Activated CD8-positive, alpha-beta memory T cell treated with anti-CD3 and anti-CD28 coated beads for 36 hours (primary cell): ENCODE data around the gene NR1H2. TPM values are rescaled to one million over a fixed set of nuclear protein-coding genes. Genes with fewer than 3 reads are reported as not detected.
"Not testable (repeated sequence)": the region's sequence is repeated elsewhere in the genome, so short reads cannot be mapped to it uniquely, and the experiment has no call there.

Experiments used
- CTCF ChIA-PET: fragments of 350-600 bp; sonication (Branson Sonifier 250); formaldehyde crosslinking; loops from one replicate; lab custom pipeline; 2021; ENCODE audit warnings: antibody characterized with exemption; lab: Charles Lee
- POLR2A ChIA-PET: fragments of 350-600 bp; sonication (Branson Sonifier 250); formaldehyde crosslinking; loops from one replicate; lab custom pipeline; 2021; ENCODE audit warnings: antibody characterized with exemption; lab: Charles Lee
- total RNA-seq, 2 experiments: library from RNA; stranded (reverse); gene quantifications; one replicate each; pipeline ENCODE4 v1.2.3, GENCODE V29; 2021

NR1H2 gene
- total RNA-seq, 2 experiments from 2014 or later, result 67.4 to 70.9 TPM

DNA sequence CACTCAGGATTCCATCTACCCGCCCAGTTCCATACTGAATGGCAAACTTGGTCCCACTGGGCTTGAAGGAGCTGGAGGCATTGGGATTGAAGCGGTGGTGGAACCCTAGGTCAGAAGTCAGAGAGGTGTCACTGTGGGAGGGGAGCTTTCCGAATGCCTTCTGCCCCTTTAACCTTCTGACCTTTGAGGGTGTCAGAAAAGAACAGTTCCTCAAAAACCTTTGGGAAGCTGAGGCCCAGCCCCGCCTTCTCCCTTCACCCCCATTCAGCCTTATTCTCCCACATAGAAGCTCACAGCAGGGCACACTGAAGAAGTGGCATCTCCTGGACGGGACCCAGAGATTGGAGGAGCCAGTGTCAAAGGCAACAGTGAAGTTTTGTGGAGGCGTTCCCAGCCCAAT is 39.2 kb upstream of the NR1H2 start:
- POLR2A ChIA-PET, result not testable (repeated sequence)
- CTCF ChIA-PET, result interaction anchor here (1.0 kb wide), 1 partner anchor 21 kb away, joined by 3 read pairs; no protein-coding TSS in a partner anchor

DNA sequence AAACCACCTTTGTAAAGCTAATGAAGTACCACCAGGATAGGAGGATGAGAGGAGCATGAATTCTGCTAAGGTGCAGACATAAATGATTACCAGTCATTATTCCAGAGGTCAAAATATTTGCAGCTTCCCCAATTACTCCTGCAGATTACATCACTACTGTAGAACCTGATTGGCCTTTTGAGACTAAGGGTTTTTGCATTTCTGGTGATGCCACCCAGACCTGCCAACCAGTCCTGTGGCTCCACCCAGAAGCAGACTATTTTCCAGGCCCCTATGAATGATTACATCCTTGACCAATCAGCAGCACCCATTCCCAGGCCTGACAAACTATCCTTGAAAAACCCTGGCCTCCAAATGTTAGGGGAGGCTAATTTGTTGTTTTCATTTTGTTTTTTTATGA is 35.9 kb upstream of the NR1H2 start:
- CTCF ChIA-PET, result interaction anchor here (0.5 kb wide), 1 partner anchor 226 kb away, joined by 4 read pairs; no protein-coding TSS in a partner anchor
- POLR2A ChIA-PET, result no interaction called here

GRCh38 chr19:50341091-50341564 is 35.1 kb upstream of the NR1H2 start:
- ChIA-PET CTCF (interaction anchor here (1.0 kb wide), 1 partner anchor 16 kb away, joined by 3 read pairs; no protein-coding TSS in a partner anchor), POLR2A (interaction anchor here (0.7 kb wide), 1 partner anchor 10 kb away, joined by 3 read pairs; no protein-coding TSS in a partner anchor)

DNA sequence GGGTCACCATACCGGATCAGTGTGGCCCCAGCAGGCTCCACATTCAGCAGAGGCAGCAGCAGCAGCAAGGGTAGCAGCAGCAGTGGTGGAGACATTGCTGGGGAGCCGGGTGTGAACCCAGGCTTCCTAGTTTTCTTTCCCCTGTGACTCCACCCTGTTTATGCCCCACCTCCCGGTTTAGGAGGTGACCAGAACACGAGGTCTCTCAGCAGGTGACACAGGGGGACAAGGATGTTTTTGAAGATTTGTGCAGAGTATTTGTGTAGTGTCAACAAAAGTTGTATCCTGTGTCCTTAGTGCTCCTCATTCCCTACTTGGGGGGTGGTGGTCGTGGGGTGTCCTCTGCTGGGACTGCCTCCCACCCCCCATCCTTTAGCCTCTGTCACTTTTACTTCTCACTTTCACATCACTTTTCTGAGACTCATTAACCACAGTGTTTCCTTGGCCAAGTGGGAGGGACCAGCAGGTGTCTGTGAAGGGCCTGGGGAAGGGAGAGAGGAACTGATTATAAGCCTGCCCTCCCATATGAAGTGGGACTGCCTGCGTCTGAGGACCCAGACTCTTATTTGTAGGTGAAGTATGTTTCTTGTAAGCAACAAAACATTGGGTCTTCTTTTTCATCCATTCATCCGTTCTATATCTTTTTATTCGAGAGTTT is 31.5 kb upstream of the NR1H2 start:
- POLR2A ChIA-PET, result interaction anchor here (0.6 kb wide), 1 partner anchor 52 kb away, joined by 5 read pairs; no protein-coding TSS in a partner anchor
- CTCF ChIA-PET, result no interaction called here

DNA sequence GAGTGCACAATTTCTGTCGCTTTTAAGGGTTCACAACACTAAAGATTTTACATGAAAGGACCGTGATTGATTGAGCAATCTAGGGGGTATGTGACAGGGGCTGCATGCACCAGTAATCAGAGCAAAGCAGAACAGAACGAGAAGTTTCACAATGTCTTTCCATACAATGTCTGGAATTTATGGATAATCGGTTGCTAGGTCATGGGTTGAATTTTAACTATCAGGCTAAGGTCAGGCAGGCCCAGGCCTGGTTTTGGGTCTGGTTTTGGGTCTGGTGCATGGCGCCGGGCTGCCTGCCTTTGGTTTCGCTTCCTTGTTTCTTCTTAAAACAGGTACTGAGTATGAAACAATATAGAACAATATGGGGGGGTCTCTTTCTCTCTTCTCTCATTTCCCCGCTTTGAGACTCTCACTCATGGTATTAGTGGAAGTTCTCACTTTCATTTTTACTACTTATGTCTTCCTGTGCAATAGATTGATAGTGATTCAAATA is 29.1 kb upstream of the NR1H2 start:
- POLR2A ChIA-PET, result interaction anchor here (0.6 to 0.8 kb wide), 4 partner anchors 14 to 488 kb away, joined by 3 to 10 read pairs (median 3); partner anchors contain the start of gene NAPSA
- CTCF ChIA-PET, result interaction anchor here (0.7 to 1.9 kb wide), 3 partner anchors 10 to 19 kb away, joined by 3 to 5 read pairs (median 5); no protein-coding TSS in a partner anchor

DNA sequence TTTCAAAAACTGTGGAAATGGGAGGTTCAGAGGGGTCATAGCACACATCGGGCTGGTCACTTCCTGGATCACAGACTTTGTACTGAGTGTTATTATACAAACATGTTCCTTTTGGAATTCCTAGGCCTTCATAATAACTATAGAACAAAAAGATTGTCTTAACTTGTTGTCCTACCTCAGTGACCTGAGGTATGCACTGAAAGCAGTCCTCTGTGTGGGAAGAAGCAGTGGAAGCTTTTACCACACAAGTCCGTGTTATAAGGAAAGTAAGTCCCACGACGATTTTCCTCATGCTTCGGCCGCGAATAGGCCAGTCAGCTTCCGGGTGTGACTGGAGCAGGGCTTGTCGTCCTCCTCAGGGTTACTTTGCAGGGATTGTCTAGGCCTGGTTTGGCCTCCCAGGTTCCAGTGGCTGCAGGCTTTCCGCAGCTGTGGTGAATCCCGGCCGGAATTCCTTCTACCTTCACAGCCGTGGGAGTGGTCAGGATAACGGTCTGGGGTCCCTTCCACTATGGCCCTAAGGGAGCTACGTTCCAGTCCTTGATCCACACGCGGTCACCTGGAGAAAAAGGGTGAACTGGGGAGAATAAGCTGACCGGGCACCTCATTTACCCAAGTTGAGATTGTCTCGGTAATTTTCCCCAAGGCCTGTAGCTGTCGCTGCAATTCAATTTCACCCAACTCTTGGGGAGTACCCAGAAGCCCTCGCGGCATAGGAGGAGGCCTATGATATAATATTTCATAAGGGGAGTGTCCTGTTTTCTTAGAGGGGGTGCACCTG is 26.8 kb upstream of the NR1H2 start:
- POLR2A ChIA-PET, result no interaction called here
- CTCF ChIA-PET, result interaction anchor here (1.8 kb wide), 1 partner anchor 12 kb away, joined by 4 read pairs; no protein-coding TSS in a partner anchor

DNA sequence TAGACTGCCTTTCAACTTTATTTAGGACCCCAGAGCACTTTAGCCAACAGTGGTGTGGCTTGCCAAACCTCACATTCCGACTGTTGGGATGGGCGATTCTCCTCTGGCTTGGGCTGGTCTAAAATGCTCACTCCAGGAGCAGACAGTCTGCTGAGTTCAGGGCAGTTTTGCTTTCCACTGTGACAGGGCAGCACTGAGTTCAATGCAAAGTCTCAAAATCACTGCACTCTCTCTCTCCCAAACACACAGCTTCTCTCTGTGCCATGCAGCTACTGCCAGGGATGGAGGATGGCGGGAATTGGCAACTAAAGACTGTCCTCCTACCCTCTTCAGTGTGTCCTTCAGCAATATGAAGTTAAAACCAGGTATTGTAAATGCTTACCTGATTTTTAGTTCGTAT is 24.0 kb upstream of the NR1H2 start:
- ChIA-PET CTCF (no interaction called here), POLR2A (interaction anchor here (0.5 to 0.6 kb wide), 2 partner anchors 38 to 408 kb away, joined by 3 to 4 read pairs; no protein-coding TSS in a partner anchor)

GRCh38 chr19:50353487-50353880 is 22.8 kb upstream of the NR1H2 start:
- POLR2A ChIA-PET, CTCF ChIA-PET: not testable (repeated sequence)

DNA sequence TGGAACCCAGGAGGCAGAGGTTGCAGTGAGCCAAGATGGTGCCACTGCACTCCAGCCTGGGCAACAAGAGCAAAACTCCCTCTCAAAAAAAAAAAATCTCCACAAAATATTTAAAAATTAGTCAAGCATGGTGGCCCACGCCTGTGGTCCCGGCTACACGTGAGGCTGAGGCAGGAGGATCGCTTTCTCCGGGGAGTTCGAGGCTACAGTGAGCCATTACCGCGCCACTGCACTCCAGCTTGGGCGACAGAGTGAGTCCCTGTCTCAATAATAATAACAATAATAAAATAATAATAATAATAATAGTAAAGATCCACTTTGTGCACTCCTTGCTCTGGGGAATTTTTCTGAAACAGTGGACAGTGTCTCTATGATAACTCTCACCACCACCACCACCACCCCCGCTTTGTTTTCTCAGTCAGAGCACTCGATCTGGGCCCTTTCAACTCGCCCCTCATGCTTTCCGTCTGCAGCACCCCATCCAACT is 19.5 kb upstream of the NR1H2 start:
- CTCF ChIA-PET, result interaction anchor here (0.6 to 2.1 kb wide), 24 partner anchors 9 to 200 kb away, joined by 3 to 14 read pairs (median 4); partner anchors contain the start of genes KCNC3, MYBPC2, NR1H2 and POLD1
- POLR2A ChIA-PET, result interaction anchor here (1.0 to 1.6 kb wide), 3 partner anchors 12 to 28 kb away, joined by 3 to 6 read pairs (median 6); partner anchors contain the start of gene NR1H2

DNA sequence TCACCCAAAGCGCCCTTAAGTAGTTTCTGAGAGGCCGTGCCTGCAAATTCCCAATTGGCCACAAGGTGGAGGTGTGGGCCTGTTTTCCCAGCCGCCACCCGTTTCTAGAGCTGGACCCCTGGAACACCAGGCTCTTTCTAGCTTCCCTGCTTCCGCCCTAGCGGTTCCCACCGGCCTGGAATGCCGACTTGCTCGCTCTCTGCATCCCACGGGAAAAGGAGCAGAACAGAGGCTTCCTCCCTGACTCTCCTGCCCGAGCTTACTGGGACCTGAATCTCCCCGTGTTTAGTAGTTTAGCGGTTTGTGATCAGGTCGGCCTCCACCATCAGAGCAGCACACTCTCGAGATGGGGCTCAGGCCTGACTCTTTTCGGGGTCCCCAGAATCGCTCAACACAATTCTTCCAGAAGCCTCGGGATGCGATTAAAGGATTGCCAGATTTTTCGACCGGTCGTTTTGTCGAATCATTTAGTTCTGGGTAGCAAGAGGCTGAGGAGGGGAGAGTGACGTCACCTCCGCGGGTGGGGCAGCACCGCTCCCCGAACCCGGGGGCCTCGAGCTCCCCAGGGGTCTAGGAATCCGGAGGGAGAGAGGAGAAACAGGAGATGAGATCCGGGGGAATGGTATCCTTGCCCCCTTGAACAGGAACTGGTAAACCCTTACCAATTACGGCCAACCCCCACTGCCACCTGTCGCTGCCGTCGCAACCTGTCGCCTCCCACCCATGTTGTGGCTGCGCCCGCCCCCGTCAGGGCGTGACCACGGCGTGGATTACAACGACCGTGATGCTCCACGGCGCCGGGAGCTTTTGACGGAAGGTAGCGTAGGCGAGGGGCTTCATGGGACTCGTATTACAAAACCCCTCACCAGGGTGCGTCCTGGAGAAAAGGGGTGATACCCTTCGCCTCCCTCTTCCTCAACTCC is 18.8 kb upstream of the NR1H2 start:
- ChIA-PET POLR2A (interaction anchor here (0.9 to 1.6 kb wide), 6 partner anchors 11 to 105 kb away, joined by 3 to 6 read pairs (median 4); partner anchors contain the start of gene NR1H2), CTCF (interaction anchor here (0.6 to 2.1 kb wide), 26 partner anchors 9 to 199 kb away, joined by 3 to 14 read pairs (median 4); partner anchors contain the start of genes KCNC3, MYBPC2, NR1H2 and POLD1)

DNA sequence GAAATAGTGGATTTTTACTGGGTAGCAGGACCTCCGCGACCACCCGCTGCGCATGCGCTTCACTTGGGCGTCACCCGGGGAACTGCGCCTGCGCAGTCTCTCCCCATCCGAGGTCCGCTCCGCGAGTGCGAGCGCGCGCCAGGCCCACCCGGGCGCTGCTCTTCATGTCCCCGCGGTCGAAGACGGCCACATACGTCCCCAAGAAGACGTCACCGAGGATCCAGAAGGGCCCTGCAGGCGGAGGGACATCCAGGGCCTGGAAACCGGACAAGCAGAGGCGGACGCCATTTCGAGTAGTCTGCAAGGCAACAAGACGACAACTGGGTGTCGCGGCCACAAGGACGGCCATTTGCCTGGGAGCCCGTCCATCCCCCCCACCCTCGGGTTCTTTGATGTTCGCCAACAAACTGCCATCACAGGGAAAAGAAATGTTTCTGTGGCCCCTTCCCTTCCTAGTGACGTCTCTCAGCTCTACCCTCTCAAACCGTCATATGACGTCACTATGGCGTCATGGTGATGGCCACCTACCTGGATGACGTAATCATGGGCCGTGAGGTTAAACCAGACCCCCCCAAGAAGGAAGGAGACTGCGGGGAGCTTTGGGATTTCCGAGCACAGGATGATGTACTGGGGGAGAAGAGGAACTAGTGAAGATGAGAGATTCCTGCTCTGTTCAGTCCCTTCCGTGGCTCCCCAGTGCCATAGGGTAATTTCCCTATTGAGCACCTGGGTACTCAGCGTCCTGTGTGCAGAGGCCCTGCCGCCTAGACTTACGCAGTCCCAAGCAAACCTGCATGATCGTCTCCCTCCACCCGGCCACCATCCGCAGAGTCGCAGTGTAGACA is 17.6 kb upstream of the NR1H2 start:
- ChIA-PET POLR2A (interaction anchor here (0.9 to 1.6 kb wide), 3 partner anchors 10 to 26 kb away, joined by 3 to 6 read pairs (median 4); no protein-coding TSS in a partner anchor), CTCF (interaction anchor here (0.6 to 2.1 kb wide), 5 partner anchors 10 to 102 kb away, joined by 3 to 14 read pairs (median 4); partner anchors contain the start of gene POLD1)

GRCh38 chr19:50359328-50359818 is 16.9 kb upstream of the NR1H2 start:
- CTCF ChIA-PET, result interaction anchor here (0.6 to 1.2 kb wide), 2 partner anchors 9 to 102 kb away, joined by 3 read pairs; no protein-coding TSS in a partner anchor
- POLR2A ChIA-PET, result no interaction called here

DNA sequence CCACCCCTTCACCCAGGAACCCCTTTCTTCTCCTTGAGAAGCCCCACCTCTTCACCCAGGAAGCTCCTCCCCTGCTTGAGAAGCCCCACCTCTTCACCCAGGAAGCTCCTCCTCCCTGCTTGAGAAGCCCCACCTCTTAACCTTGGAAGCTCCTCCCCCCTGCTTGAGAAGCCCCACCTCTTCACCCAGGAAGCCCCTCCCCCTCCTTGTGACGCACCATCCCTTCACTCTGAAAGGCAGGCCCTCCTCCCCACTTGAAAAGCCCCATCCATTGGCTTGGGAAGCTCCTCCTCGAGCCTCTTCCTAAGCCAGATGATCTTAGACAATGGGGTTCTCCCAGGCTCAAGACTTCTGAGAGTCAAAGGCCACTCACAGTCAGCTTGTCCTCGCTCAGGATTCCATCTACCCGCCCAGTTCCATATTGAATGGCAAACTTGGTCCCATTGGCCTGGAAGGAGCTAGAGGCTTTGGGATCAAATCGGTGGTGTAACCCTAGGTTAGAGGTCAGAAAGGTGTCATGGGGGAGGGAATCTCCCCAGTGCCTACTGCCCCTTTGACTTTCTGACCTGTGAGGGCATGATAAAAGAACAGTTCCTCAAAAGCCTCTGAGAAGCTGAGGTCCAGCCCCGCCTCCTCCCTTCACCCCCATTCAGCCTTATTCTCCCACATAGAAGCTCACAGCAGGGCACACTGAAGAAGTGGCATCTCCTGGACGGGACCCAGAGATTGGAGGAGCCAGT is 14.8 kb upstream of the NR1H2 start:
- ChIA-PET POLR2A (interaction anchor here (0.8 to 1.4 kb wide), 2 partner anchors 15 to 23 kb away, joined by 3 to 5 read pairs; partner anchors contain the start of genes NR1H2 and POLD1), CTCF (interaction anchor here (0.9 to 2.0 kb wide), 3 partner anchors 11 to 99 kb away, joined by 3 to 6 read pairs (median 4); no protein-coding TSS in a partner anchor)

DNA sequence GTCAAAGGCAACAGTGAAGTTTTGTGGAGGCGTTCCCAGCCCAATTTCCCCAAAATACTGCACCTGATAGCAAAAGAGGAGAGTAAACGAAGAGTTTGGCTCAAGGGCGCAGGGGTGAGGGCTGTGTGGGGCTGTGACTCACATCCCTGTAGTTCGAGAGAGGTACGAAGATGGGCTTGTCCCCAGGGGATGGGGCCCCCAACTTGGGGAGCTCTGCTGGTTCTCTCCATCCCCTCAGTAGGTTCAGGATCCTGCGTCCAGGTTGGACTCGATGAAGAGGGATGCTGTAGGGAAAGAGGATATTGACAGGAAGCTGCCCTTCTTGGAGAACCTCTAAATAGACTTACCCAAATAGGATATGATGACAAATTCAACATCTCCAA is 14.2 kb upstream of the NR1H2 start:
- POLR2A ChIA-PET, result interaction anchor here (0.8 to 1.4 kb wide), 2 partner anchors 14 to 22 kb away, joined by 3 to 5 read pairs; partner anchors contain the start of genes NR1H2 and POLD1

More for the DNA sequence above, 14.2 kb upstream of the NR1H2 start:
- CTCF ChIA-PET, result interaction anchor here (0.9 to 2.0 kb wide), 3 partner anchors 12 to 99 kb away, joined by 3 to 6 read pairs (median 4); no protein-coding TSS in a partner anchor
